GM12878 (cell line): ENCODE data around the gene OR51L1. TPM values are rescaled to one million over a fixed set of nuclear protein-coding genes. Genes with fewer than 3 reads are reported as not detected.

Experiments
- ATAC-seq: fragments of 200-7000 bp; cut with Tn5 transposase; 3 replicates; pipeline ENCODE4 v1.9.1; 2020; ENCODE audit warnings: mild to moderate bottlenecking, moderate library complexity
- BruUV-seq: library from RNA; stranded (reverse); fragments of 400-500 nt; replicated peaks from 2 replicates; lab custom pipeline; 2021; lab: Mats Ljungman, UMichigan
- CTCF ChIA-PET: fragments of 300-600 bp; sonication (Branson Sonifier 250); formaldehyde crosslinking; extraction: SDS; loops from one replicate; lab custom pipeline; 2021; ENCODE audit warnings: inconsistent platforms; lab: Yijun Ruan, JAX
- POLR2A ChIA-PET: fragments of 350-600 bp; formaldehyde crosslinking; extraction: SDS; loops from one replicate; lab custom pipeline; 2021; ENCODE audit warnings: inconsistent platforms; lab: Charles Lee
- RAD21 ChIA-PET: fragments of 300-600 bp; sonication (Branson Sonifier 250); formaldehyde crosslinking; loops from one replicate; lab custom pipeline; 2023; ENCODE audit warnings: antibody characterized with exemption; ENCODE audit not compliant: unreplicated experiment; lab: Charles Lee
- SMC1A ChIA-PET: fragments of 300-600 bp; sonication (Branson Sonifier 250); formaldehyde crosslinking; loops from one replicate; lab custom pipeline; 2023; ENCODE audit not compliant: unreplicated experiment, uncharacterized antibody; lab: Charles Lee
- DNase-seq: peaks from one replicate; pipeline ENCODE4 v3.0.0-alpha.2; 2011; ENCODE audit warnings: low read depth, low spot score
- FAIRE-seq: peaks from 3 replicates; lab custom pipeline; 2011; peaks lifted over from hg19 to GRCh38; lab: Jason Lieb, UNC
- H2AFZ ChIP-seq: 2 replicates; pipeline ENCODE4 v1.6.0; 2011; ENCODE audit warnings: low read depth, low read length, control low read depth; ENCODE audit not compliant: control insufficient read depth
- H3K27ac ChIP-seq: 2 replicates; pipeline ENCODE4 v1.5.1; 2011; ENCODE audit warnings: control low read depth; ENCODE audit not compliant: control insufficient read depth, insufficient read depth
- H3K27me3 ChIP-seq, 2 experiments: replicated peaks in 1 of 2; 2 replicates each; pipeline versions ENCODE4 v1.6.0 to v1.6.1; 2011; ENCODE audit warnings: low read length in 1 of 2; ENCODE audit not compliant: control insufficient read depth in 2 of 2, insufficient read depth in 2 of 2
- H3K36me3 ChIP-seq, 2 experiments: 2 replicates each; pipeline ENCODE4 v1.5.1; 2011; ENCODE audit warnings: low read length in 1 of 2; ENCODE audit not compliant: control insufficient read depth in 2 of 2, insufficient read depth in 2 of 2
- H3K4me1 ChIP-seq: 2 replicates; pipeline ENCODE4 v1.6.1; 2011; ENCODE audit warnings: mild to moderate bottlenecking, low read length, moderate library complexity, mixed read lengths; ENCODE audit not compliant: control insufficient read depth, insufficient read depth
- H3K4me2 ChIP-seq: 2 replicates; pipeline ENCODE4 v1.6.0; 2011; ENCODE audit warnings: control low read depth; ENCODE audit not compliant: control insufficient read depth, insufficient read depth
- H3K4me3 ChIP-seq: fragments of 200-600 bp; sonication (generic); 2 replicates; pipeline ENCODE4 v1.5.1; 2016
- H3K79me2 ChIP-seq: 2 replicates; pipeline ENCODE4 v1.6.0; 2011; ENCODE audit warnings: low read length; ENCODE audit not compliant: control insufficient read depth, insufficient read depth
- H3K9ac ChIP-seq: 2 replicates; pipeline ENCODE4 v1.8.0; 2011; ENCODE audit warnings: low read length, control low read depth, mixed read lengths; ENCODE audit not compliant: control insufficient read depth, insufficient read depth
- H3K9me3 ChIP-seq: replicated peaks from 3 replicates; pipeline ENCODE4 v1.5.1; 2011; ENCODE audit warnings: mild to moderate bottlenecking, low read length; ENCODE audit not compliant: control insufficient read depth, insufficient read depth
- H4K20me1 ChIP-seq: 2 replicates; pipeline ENCODE4 v1.6.0; 2011; ENCODE audit not compliant: control insufficient read depth, insufficient read depth
- E2F4 ChIP-seq: IDR thresholded peaks from 2 replicates; pipeline ENCODE4 v1.6.1; 2012; ENCODE audit warnings: low read depth, low read length, improper control_type of control experiment
- ELK1 ChIP-seq: IDR thresholded peaks from 2 replicates; pipeline ENCODE4 v1.6.1; 2012; ENCODE audit warnings: low read depth, low read length, improper control_type of control experiment
- FOS ChIP-seq: IDR thresholded peaks from 3 replicates; pipeline ENCODE4 v1.6.1; 2011; ENCODE audit warnings: borderline replicate concordance; ENCODE audit not compliant: insufficient read length; ENCODE audit errors: extremely low read depth
- MXI1 ChIP-seq: fragments of 150-350 bp; IDR thresholded peaks from 2 replicates; pipeline ENCODE4 v1.6.1; 2011; ENCODE audit warnings: low read depth, mild to moderate bottlenecking, inconsistent platforms, low read length, improper control_type of control experiment
- NR2C2 ChIP-seq: IDR thresholded peaks from 2 replicates; pipeline ENCODE4 v1.6.1; 2011; ENCODE audit warnings: borderline replicate concordance, low read depth; ENCODE audit not compliant: control insufficient read depth, insufficient read length
- RBBP5 ChIP-seq: fragments of 200-600 bp; sonication (generic); conservative IDR thresholded peaks from 2 replicates; pipeline ENCODE4 v1.6.1; 2016
- SPI1 ChIP-seq: IDR thresholded peaks from 2 replicates; pipeline ENCODE4 v1.6.1; 2011; ENCODE audit warnings: low read depth, mild to moderate bottlenecking, low read length, moderate library complexity, borderline replicate concordance; ENCODE audit not compliant: insufficient read depth
- TAF1 ChIP-seq: IDR thresholded peaks from 2 replicates; pipeline ENCODE4 v1.6.1; 2011; ENCODE audit warnings: mild to moderate bottlenecking, low read depth, low read length, borderline replicate concordance
- TCF7 ChIP-seq: IDR thresholded peaks from 2 replicates; pipeline ENCODE4 v1.6.1; 2014; ENCODE audit warnings: antibody characterized with exemption, borderline replicate concordance
- ZNF384 ChIP-seq: IDR thresholded peaks from 2 replicates; pipeline ENCODE4 v1.6.1; 2012; ENCODE audit warnings: low read depth, mild to moderate bottlenecking, low read length, improper control_type of control experiment, borderline replicate concordance
- WGBS: methylation state at CpG from one replicate; pipeline ENCODE4 v1.1.6; 2016; ENCODE audit warnings: low lambda C conversion rate; ENCODE audit not compliant: insufficient replicate concordance, insufficient coverage; ENCODE audit errors: missing lambda C conversion rate; 5-methylcytosine and 5-hydroxymethylcytosine counted together
- in situ Hi-C: fragments of 300-500 bp; cut with MboI; formaldehyde crosslinking; loops from 9 replicates; pipeline ENCODE4 v1.14.3; 2018; ENCODE audit warnings: mixed read lengths
- intact Hi-C: fragments of 100-400 bp; cut with micrococcal nuclease; formaldehyde crosslinking; loops from one replicate; pipeline ENCODE4 v1.14.2; 2022; ENCODE audit not compliant: unreplicated experiment
- polyA plus RNA-seq, 11 experiments: library from polyadenylated mRNA; depleted of rRNA in 4 of 11; unstranded in 6 of 11; stranded (reverse) in 5 of 11; fragments of >200 nt; fragmentation: Nextera tagmentation in 4 of 11; fragmentation: Illumina TruSeq in 1 of 11; extraction: Ambion mirVana in 4 of 11; extraction: Trizol in 1 of 11; gene quantifications; 1 replicate in 1 of 11; 2 replicates in 10 of 11; pipeline versions ENCODE4 v1.2.1 to v1.2.3, GENCODE V29; 2011 to 2016; ENCODE audit warnings: inconsistent platforms in 2 of 11, missing spikeins in 2 of 11, low read depth in 1 of 11
- total RNA-seq, 4 experiments: library from RNA; depleted of rRNA in 3 of 4; stranded (reverse); fragments of >200 nt in 3 of 4; fragmentation: Illumina TruSeq in 1 of 4; extraction: Trizol in 1 of 4; gene quantifications; 2 replicates each; pipeline versions ENCODE4 v1.2.1 to v1.2.3, GENCODE V29; 2013 to 2021
- TF ChIP-seq, protein P1 (sequence below): fragments of 450-650 bp; IDR thresholded peaks from 2 replicates; pipeline ENCODE4 v1.6.1; 2017; ENCODE audit warnings: borderline replicate concordance
- TF ChIP-seq, protein P2 (sequence below): fragments of 450-650 bp; IDR thresholded peaks from 2 replicates; pipeline ENCODE4 v1.6.1; 2017; ENCODE audit warnings: low read depth, mild to moderate bottlenecking, moderate library complexity
- TF ChIP-seq, protein P3 (sequence below): IDR thresholded peaks from 2 replicates; pipeline ENCODE4 v1.6.1; 2012; ENCODE audit warnings: improper control_type of control experiment, low read depth, low read length; ENCODE audit not compliant: insufficient replicate concordance

The OR51L1 gene
- total and polyA plus RNA-seq, 10 of the 15 experiments (the other 5 are each of a cell fraction or from before 2014, with no cell fraction given) = not detected

DNA sequence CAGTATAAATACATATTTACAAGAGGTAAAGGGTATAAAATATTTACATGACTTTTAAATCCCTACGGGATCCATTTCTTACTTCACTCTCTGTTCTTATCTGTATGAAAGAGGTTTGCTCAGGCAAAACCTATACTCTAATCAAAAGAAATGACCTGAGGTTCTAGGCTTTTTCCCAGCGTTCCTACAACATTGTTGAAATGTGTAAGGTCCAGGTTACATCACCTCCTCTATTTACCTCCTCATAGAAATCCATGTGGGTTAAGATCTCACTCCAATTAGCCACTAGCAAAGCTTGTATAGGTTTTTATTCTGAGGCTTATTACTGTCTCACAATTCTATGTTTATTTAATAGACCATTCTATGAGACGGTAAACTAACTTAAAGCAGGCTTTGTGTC is 12.0 kb upstream of the OR51L1 start:
- FAIRE-seq = no peak
- ChIA-PET CTCF (no interaction called here), POLR2A (no interaction called here), SMC1A (no interaction called here), RAD21 (no interaction called here)
- no peaks in the 10 kb centered on the region for H3K9me3 ChIP-seq
- intact Hi-C loops = no loop called here
- H2AFZ ChIP-seq = no peak overlapping the region
- H3K36me3 ChIP-seq = no peaks in the 10 kb centered on the region
- H3K27ac ChIP-seq = no peak overlapping the region
- no peak for DNase-seq
- BruUV-seq = no TSS peak
- no peak overlapping the region for H3K9ac ChIP-seq
- no peak for ATAC-seq
- 31% methylated on average over 3 of the region's 3 CpGs for WGBS
- no peak overlapping the region for H3K4me2 ChIP-seq
- H3K4me3 ChIP-seq = no peak overlapping the region
- TF ChIP-seq, protein P1, sequence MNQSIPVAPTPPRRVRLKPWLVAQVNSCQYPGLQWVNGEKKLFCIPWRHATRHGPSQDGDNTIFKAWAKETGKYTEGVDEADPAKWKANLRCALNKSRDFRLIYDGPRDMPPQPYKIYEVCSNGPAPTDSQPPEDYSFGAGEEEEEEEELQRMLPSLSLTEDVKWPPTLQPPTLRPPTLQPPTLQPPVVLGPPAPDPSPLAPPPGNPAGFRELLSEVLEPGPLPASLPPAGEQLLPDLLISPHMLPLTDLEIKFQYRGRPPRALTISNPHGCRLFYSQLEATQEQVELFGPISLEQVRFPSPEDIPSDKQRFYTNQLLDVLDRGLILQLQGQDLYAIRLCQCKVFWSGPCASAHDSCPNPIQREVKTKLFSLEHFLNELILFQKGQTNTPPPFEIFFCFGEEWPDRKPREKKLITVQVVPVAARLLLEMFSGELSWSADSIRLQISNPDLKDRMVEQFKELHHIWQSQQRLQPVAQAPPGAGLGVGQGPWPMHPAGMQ = no peak
- TF ChIP-seq TAF1 (no peak), ZNF384 (no peak), NR2C2 (no peak), E2F4 (no peak), RBBP5 (no peak), SPI1 (no peak), ELK1 (no peak), TCF7 (no peak), MXI1 (no peak), FOS (no peak)
- TF ChIP-seq, protein P2, sequence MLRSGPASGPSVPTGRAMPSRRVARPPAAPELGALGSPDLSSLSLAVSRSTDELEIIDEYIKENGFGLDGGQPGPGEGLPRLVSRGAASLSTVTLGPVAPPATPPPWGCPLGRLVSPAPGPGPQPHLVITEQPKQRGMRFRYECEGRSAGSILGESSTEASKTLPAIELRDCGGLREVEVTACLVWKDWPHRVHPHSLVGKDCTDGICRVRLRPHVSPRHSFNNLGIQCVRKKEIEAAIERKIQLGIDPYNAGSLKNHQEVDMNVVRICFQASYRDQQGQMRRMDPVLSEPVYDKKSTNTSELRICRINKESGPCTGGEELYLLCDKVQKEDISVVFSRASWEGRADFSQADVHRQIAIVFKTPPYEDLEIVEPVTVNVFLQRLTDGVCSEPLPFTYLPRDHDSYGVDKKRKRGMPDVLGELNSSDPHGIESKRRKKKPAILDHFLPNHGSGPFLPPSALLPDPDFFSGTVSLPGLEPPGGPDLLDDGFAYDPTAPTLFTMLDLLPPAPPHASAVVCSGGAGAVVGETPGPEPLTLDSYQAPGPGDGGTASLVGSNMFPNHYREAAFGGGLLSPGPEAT = no peak
- TF ChIP-seq, protein P3, sequence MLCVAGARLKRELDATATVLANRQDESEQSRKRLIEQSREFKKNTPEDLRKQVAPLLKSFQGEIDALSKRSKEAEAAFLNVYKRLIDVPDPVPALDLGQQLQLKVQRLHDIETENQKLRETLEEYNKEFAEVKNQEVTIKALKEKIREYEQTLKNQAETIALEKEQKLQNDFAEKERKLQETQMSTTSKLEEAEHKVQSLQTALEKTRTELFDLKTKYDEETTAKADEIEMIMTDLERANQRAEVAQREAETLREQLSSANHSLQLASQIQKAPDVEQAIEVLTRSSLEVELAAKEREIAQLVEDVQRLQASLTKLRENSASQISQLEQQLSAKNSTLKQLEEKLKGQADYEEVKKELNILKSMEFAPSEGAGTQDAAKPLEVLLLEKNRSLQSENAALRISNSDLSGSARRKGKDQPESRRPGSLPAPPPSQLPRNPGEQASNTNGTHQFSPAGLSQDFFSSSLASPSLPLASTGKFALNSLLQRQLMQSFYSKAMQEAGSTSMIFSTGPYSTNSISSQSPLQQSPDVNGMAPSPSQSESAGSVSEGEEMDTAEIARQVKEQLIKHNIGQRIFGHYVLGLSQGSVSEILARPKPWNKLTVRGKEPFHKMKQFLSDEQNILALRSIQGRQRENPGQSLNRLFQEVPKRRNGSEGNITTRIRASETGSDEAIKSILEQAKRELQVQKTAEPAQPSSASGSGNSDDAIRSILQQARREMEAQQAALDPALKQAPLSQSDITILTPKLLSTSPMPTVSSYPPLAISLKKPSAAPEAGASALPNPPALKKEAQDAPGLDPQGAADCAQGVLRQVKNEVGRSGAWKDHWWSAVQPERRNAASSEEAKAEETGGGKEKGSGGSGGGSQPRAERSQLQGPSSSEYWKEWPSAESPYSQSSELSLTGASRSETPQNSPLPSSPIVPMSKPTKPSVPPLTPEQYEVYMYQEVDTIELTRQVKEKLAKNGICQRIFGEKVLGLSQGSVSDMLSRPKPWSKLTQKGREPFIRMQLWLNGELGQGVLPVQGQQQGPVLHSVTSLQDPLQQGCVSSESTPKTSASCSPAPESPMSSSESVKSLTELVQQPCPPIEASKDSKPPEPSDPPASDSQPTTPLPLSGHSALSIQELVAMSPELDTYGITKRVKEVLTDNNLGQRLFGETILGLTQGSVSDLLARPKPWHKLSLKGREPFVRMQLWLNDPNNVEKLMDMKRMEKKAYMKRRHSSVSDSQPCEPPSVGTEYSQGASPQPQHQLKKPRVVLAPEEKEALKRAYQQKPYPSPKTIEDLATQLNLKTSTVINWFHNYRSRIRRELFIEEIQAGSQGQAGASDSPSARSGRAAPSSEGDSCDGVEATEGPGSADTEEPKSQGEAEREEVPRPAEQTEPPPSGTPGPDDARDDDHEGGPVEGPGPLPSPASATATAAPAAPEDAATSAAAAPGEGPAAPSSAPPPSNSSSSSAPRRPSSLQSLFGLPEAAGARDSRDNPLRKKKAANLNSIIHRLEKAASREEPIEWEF = no peak
- in situ Hi-C loops = no loop called here
- no peaks in the 10 kb centered on the region; a peak in 1 of 4 replicates for H3K27me3 ChIP-seq
- no peaks in the 10 kb centered on the region for H3K4me1 ChIP-seq
- no peaks in the 10 kb centered on the region for H4K20me1 ChIP-seq
- no peaks in the 10 kb centered on the region for H3K79me2 ChIP-seq
